Liver (tissue), 3 donors: ENCODE measurements around the gene XKR3.

Experiments
- CTCF ChIP-seq: fragments of 150-350 bp; IDR thresholded peaks from 2 replicates; pipeline ENCODE4 v1.5.1; 2017; ENCODE audit warnings: improper control_type of control experiment, low read depth, low read length; ENCODE audit not compliant: missing input control
- MAX ChIP-seq: IDR thresholded peaks from 2 replicates; pipeline ENCODE4 v1.6.1; 2016; ENCODE audit warnings: antibody characterized with exemption
- RAD21 ChIP-seq, 2 donors: IDR thresholded peaks; 2 replicates each; pipeline ENCODE4 v1.6.1; 2016; ENCODE audit warnings: antibody characterized with exemption in 2 of 2, mild to moderate bottlenecking in 2 of 2
- TAF1 ChIP-seq: conservative IDR thresholded peaks from 2 replicates; pipeline ENCODE4 v1.6.1; 2016; ENCODE audit warnings: antibody characterized with exemption, mild to moderate bottlenecking
- TF ChIP-seq, protein P1 (sequence below): IDR thresholded peaks from 2 replicates; pipeline ENCODE4 v1.6.1; 2016; ENCODE audit warnings: antibody characterized with exemption, mild to moderate bottlenecking
- donor health status: healthy.
- donor health status: healthy.

- TF ChIP-seq CTCF (no peak), MAX (no peak), RAD21 (IDR thresholded peaks at IDR 0.05) (no peak), TAF1 (no peak)
- TF ChIP-seq, protein P1, sequence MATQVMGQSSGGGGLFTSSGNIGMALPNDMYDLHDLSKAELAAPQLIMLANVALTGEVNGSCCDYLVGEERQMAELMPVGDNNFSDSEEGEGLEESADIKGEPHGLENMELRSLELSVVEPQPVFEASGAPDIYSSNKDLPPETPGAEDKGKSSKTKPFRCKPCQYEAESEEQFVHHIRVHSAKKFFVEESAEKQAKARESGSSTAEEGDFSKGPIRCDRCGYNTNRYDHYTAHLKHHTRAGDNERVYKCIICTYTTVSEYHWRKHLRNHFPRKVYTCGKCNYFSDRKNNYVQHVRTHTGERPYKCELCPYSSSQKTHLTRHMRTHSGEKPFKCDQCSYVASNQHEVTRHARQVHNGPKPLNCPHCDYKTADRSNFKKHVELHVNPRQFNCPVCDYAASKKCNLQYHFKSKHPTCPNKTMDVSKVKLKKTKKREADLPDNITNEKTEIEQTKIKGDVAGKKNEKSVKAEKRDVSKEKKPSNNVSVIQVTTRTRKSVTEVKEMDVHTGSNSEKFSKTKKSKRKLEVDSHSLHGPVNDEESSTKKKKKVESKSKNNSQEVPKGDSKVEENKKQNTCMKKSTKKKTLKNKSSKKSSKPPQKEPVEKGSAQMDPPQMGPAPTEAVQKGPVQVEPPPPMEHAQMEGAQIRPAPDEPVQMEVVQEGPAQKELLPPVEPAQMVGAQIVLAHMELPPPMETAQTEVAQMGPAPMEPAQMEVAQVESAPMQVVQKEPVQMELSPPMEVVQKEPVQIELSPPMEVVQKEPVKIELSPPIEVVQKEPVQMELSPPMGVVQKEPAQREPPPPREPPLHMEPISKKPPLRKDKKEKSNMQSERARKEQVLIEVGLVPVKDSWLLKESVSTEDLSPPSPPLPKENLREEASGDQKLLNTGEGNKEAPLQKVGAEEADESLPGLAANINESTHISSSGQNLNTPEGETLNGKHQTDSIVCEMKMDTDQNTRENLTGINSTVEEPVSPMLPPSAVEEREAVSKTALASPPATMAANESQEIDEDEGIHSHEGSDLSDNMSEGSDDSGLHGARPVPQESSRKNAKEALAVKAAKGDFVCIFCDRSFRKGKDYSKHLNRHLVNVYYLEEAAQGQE: no peak
Observed at GRCh38 chr22:16838073-16838472, 12.9 kb upstream of the XKR3 start.
